GM23338 (cell line): ENCODE results near the gene BMPER. TPM values are rescaled to one million over a fixed set of nuclear protein-coding genes. Genes with fewer than 3 reads are reported as not detected.

Experiments
- ATAC-seq: fragments of 200-7000 bp; cut with Tn5 transposase; 3 replicates; pipeline ENCODE4 v1.9.1; 2020
- DNase-seq: peaks from one replicate; pipeline ENCODE4 v3.0.0-alpha.2; 2015; ENCODE audit warnings: low spot score
- H2AFZ ChIP-seq: fragments of 200-600 bp; sonication (generic); 2 replicates; pipeline ENCODE4 v1.8.0; 2016; ENCODE audit warnings: antibody characterized with exemption, mild to moderate bottlenecking, moderate library complexity
- H3F3A ChIP-seq: fragments of 200-600 bp; sonication (generic); replicated peaks from 2 replicates; pipeline ENCODE4 v1.8.0; 2017; ENCODE audit warnings: antibody characterized with exemption, mixed run types, low read depth
- H3K27ac ChIP-seq: fragments of 200-600 bp; sonication (generic); 2 replicates; pipeline ENCODE4 v1.6.1; 2016; ENCODE audit warnings: low read depth
- H3K27me3 ChIP-seq: fragments of 200-600 bp; sonication (generic); 2 replicates; pipeline ENCODE4 v1.8.0; 2016; ENCODE audit warnings: mild to moderate bottlenecking, mixed run types, moderate library complexity; ENCODE audit not compliant: insufficient read depth
- H3K36me3 ChIP-seq: fragments of 200-600 bp; sonication (generic); 2 replicates; pipeline ENCODE4 v1.8.0; 2016; ENCODE audit warnings: mild to moderate bottlenecking; ENCODE audit not compliant: insufficient read depth
- H3K4me1 ChIP-seq: fragments of 200-600 bp; sonication (generic); 2 replicates; pipeline ENCODE4 v1.8.0; 2016; ENCODE audit warnings: mild to moderate bottlenecking, moderate library complexity; ENCODE audit not compliant: insufficient read depth
- H3K4me2 ChIP-seq: fragments of 200-600 bp; sonication (generic); 2 replicates; pipeline ENCODE4 v1.7.1; 2017; ENCODE audit warnings: mixed run types
- H3K4me3 ChIP-seq: fragments of 200-600 bp; sonication (generic); 2 replicates; pipeline ENCODE4 v1.6.1; 2016; ENCODE audit warnings: mixed run types
- H3K79me2 ChIP-seq: fragments of 200-600 bp; sonication (generic); replicated peaks from 2 replicates; pipeline ENCODE4 v1.8.0; 2017; ENCODE audit warnings: mild to moderate bottlenecking; ENCODE audit not compliant: insufficient read depth
- H3K9me2 ChIP-seq: fragments of 200-600 bp; sonication (generic); 2 replicates; pipeline ENCODE4 v1.8.0; 2017; ENCODE audit not compliant: insufficient read depth
- H4K20me1 ChIP-seq: fragments of 200-600 bp; sonication (generic); replicated peaks from 2 replicates; pipeline ENCODE4 v1.8.0; 2017; ENCODE audit warnings: mild to moderate bottlenecking; ENCODE audit not compliant: insufficient read depth
- H3K27ac Mint-ChIP-seq: 2 replicates; pipeline ENCODE4 v1.8.0; 2020; ENCODE audit warnings: inconsistent platforms, mild to moderate bottlenecking, moderate library complexity, mixed read lengths
- H3K27me3 Mint-ChIP-seq: 3 replicates; pipeline ENCODE4 v1.8.0; 2022; ENCODE audit warnings: low read depth, mild to moderate bottlenecking, moderate library complexity, mixed read lengths, inconsistent platforms; ENCODE audit not compliant: insufficient read depth, poor library complexity
- H3K36me3 Mint-ChIP-seq: 3 replicates; pipeline ENCODE4 v1.8.0; 2021; ENCODE audit warnings: low read depth, mild to moderate bottlenecking, inconsistent platforms, moderate library complexity, mixed read lengths
- H3K4me1 Mint-ChIP-seq: 3 replicates; pipeline ENCODE4 v1.8.0; 2020; ENCODE audit warnings: mild to moderate bottlenecking, inconsistent platforms, mixed read lengths
- H3K4me3 Mint-ChIP-seq: 3 replicates; pipeline ENCODE4 v1.8.0; 2021; ENCODE audit warnings: moderate library complexity, mild to moderate bottlenecking, inconsistent platforms, mixed read lengths
- H3K9me3 Mint-ChIP-seq: 3 replicates; pipeline ENCODE4 v1.8.0; 2020; ENCODE audit warnings: moderate library complexity, mild to moderate bottlenecking, inconsistent platforms, mixed read lengths
- CTCF ChIP-seq, 2 experiments: fragments of 200-600 bp in 1 of 2; sonication (generic) in 1 of 2; conservative IDR thresholded peaks; 2 replicates each; pipeline versions ENCODE4 v1.5.1 to v1.6.1; 2016 to 2017; ENCODE audit warnings: antibody characterized with exemption in 2 of 2, low read depth in 2 of 2, mild to moderate bottlenecking in 2 of 2, moderate library complexity in 1 of 2
- NANOG ChIP-seq: IDR thresholded peaks from 2 replicates; pipeline ENCODE4 v1.6.1; 2016; ENCODE audit warnings: antibody characterized with exemption, borderline replicate concordance
- ZNF114 ChIP-seq: fragments of 250-450 bp; sonication (Bioruptor Pico); IDR thresholded peaks from 2 replicates; pipeline ENCODE4 v1.5.0; 2020; ENCODE audit warnings: mild to moderate bottlenecking, moderate library complexity
- ZNF462 ChIP-seq: fragments of 250-450 bp; sonication (Bioruptor Pico); IDR thresholded peaks from 2 replicates; pipeline ENCODE4 v1.5.0; 2020; ENCODE audit warnings: mild to moderate bottlenecking, moderate library complexity
- polyA plus RNA-seq: library from polyadenylated mRNA; unstranded; fragments of >200 nt; fragmentation: Nextera tagmentation; extraction: Ambion mirVana; gene quantifications from 2 replicates; pipeline ENCODE4 v1.2.1, GENCODE V29; 2016
- total RNA-seq: library from RNA; depleted of rRNA; stranded (reverse); fragments of >200 nt; shearing (Covaris generic); gene quantifications from 2 replicates; pipeline ENCODE4 v1.2.3, GENCODE V29; 2014

BMPER gene
- total and polyA plus RNA-seq, 2 experiments from 2014 or later: 0.53 to 1.4 TPM

- DNase-seq (peak; percentile 86), ATAC-seq (peak; percentile 97)
- Mint-ChIP-seq H3K27me3 (peaks cover 1% of the 10 kb centered on the region), H3K4me1 (peaks cover 15% of the 10 kb centered on the region), H3K27ac (no peak overlapping the region), H3K36me3 (no peaks in the 10 kb centered on the region), H3K9me3 (no peaks in the 10 kb centered on the region), H3K4me3 (no peak overlapping the region)
- H3K79me2 ChIP-seq: no peaks in the 10 kb centered on the region
- no peaks in the 10 kb centered on the region for H3F3A ChIP-seq
- no peak overlapping the region for H2AFZ ChIP-seq
- H3K36me3 ChIP-seq: no peaks in the 10 kb centered on the region
- no peak overlapping the region for H3K4me2 ChIP-seq
- peaks cover 9% of the 10 kb centered on the region for H3K4me1 ChIP-seq
- no peak overlapping the region for H3K4me3 ChIP-seq
- TF ChIP-seq ZNF462 (CRISPR knock-in tag) (peak; percentile 54; the same call in 1 of the 2 replicates), NANOG (no peak), ZNF114 (no peak), CTCF (conservative IDR thresholded peaks at IDR 0.05; ENCODE audit: low read depth in 2 of 2) (peak; percentile 94 to 96)
- no peaks in the 10 kb centered on the region for H3K9me2 ChIP-seq
- H3K27me3 ChIP-seq: no peaks in the 10 kb centered on the region
- no peaks in the 10 kb centered on the region for H4K20me1 ChIP-seq
- H3K27ac ChIP-seq: no peak overlapping the region
Observed at GRCh38 chr7:33932832-33933468, 27.6 kb downstream of the BMPER start.
